IMR-90 (cell line): Measurements from ENCODE around the gene S100A5. TPM values are rescaled to one million over a fixed set of nuclear protein-coding genes. Genes with fewer than 3 reads are reported as not detected.

Experiments used
- ATAC-seq: fragments of 200-7000 bp; cut with Tn5 transposase; 2 replicates; pipeline ENCODE4 v1.9.1; 2020; ENCODE audit warnings: low read depth, mild to moderate bottlenecking, moderate library complexity
- BruUV-seq: library from RNA; stranded (reverse); fragments of 400-500 nt; replicated peaks from 2 replicates; lab custom pipeline; 2021; lab: Mats Ljungman, UMichigan
- CTCF ChIA-PET: fragments of 300-600 bp; formaldehyde crosslinking; extraction: SDS; loops from one replicate; lab custom pipeline; 2021; ENCODE audit warnings: antibody characterized with exemption; lab: Yijun Ruan, JAX
- POLR2A ChIA-PET: fragments of 300-600 bp; sonication (Branson Sonifier 250); formaldehyde crosslinking; loops from one replicate; lab custom pipeline; 2022; ENCODE audit warnings: antibody characterized with exemption; ENCODE audit not compliant: unreplicated experiment; lab: Charles Lee
- DNase-seq: peaks from one replicate; pipeline ENCODE4 v3.0.0; 2013
- H2AFZ ChIP-seq: replicated peaks from 2 replicates; pipeline ENCODE3; 2013; ENCODE audit warnings: low read length, mild to moderate bottlenecking; ENCODE audit not compliant: poor library complexity
- H2AK5ac ChIP-seq: 2 replicates; pipeline ENCODE4 v1.6.1; 2013; ENCODE audit warnings: low read depth, low read length, inconsistent platforms
- H2AK9ac ChIP-seq: replicated peaks from 2 replicates; pipeline ENCODE3; 2013; ENCODE audit warnings: mild to moderate bottlenecking, low read depth, low read length, moderate library complexity; ENCODE audit not compliant: poor library complexity
- H2BK120ac ChIP-seq: 2 replicates; pipeline ENCODE4 v1.6.1; 2013; ENCODE audit warnings: low read depth, low read length, inconsistent platforms
- H2BK15ac ChIP-seq: 3 replicates; pipeline ENCODE4 v1.6.1; 2013; ENCODE audit warnings: low read depth, low read length, inconsistent platforms
- H2BK20ac ChIP-seq: 2 replicates; pipeline ENCODE4 v1.6.1; 2013; ENCODE audit warnings: low read depth, mild to moderate bottlenecking, inconsistent platforms, low read length, moderate library complexity
- H2BK5ac ChIP-seq: 2 replicates; pipeline ENCODE4 v1.6.1; 2013; ENCODE audit warnings: mild to moderate bottlenecking, low read depth, low read length, inconsistent platforms; ENCODE audit not compliant: poor library complexity, severe bottlenecking
- H3K14ac ChIP-seq: replicated peaks from 2 replicates; pipeline ENCODE4 v1.6.1; 2013; ENCODE audit warnings: low read depth, low read length, inconsistent platforms
- H3K18ac ChIP-seq: 2 replicates; pipeline ENCODE4 v1.6.1; 2013; ENCODE audit warnings: low read depth, low read length, control low read depth
- H3K23ac ChIP-seq: 2 replicates; pipeline ENCODE4 v1.6.1; 2013; ENCODE audit warnings: low read depth, low read length, inconsistent platforms
- H3K27ac ChIP-seq: 2 replicates; pipeline ENCODE4 v1.5.1; 2013; ENCODE audit warnings: mild to moderate bottlenecking, control low read depth, low read length; ENCODE audit not compliant: insufficient read depth
- H3K27me3 ChIP-seq: 2 replicates; pipeline ENCODE4 v1.6.1; 2013; ENCODE audit warnings: low read length; ENCODE audit not compliant: control insufficient read depth, insufficient read depth
- H3K36me3 ChIP-seq: 2 replicates; pipeline ENCODE4 v1.6.1; 2013; ENCODE audit warnings: low read length, mixed read lengths; ENCODE audit not compliant: control insufficient read depth, insufficient read depth
- H3K4ac ChIP-seq: 2 replicates; pipeline ENCODE4 v1.6.1; 2013; ENCODE audit warnings: low read depth, low read length, inconsistent platforms
- H3K4me1 ChIP-seq: 2 replicates; pipeline ENCODE4 v1.6.1; 2013; ENCODE audit warnings: low read length, mixed read lengths; ENCODE audit not compliant: control insufficient read depth, insufficient read depth
- H3K4me2 ChIP-seq: 2 replicates; pipeline ENCODE4 v1.6.1; 2013; ENCODE audit warnings: low read depth, mild to moderate bottlenecking, control low read depth, low read length, moderate library complexity
- H3K4me3 ChIP-seq: 2 replicates; pipeline ENCODE4 v1.5.1; 2013; ENCODE audit warnings: low read depth, mild to moderate bottlenecking, control low read depth, low read length, moderate library complexity; ENCODE audit not compliant: insufficient read depth
- H3K56ac ChIP-seq: 2 replicates; pipeline ENCODE4 v1.6.1; 2013; ENCODE audit warnings: low read length, inconsistent platforms; ENCODE audit not compliant: insufficient read depth; ENCODE audit errors: extremely low read depth
- H3K79me1 ChIP-seq, 2 experiments: 2 replicates each; pipeline ENCODE4 v1.6.1; 2013; ENCODE audit warnings: low read length in 2 of 2, inconsistent platforms in 1 of 2, low read depth in 1 of 2
- H3K9ac ChIP-seq: 2 replicates; pipeline ENCODE4 v1.6.1; 2013; ENCODE audit warnings: low read depth, low read length, control low read depth
- H3K9me1 ChIP-seq: 2 replicates; pipeline ENCODE4 v1.6.1; 2013; ENCODE audit warnings: low read length, inconsistent platforms; ENCODE audit not compliant: insufficient read depth
- H3K9me3 ChIP-seq: 2 replicates; pipeline ENCODE4 v1.6.1; 2013; ENCODE audit warnings: low read length; ENCODE audit not compliant: control insufficient read depth, insufficient read depth
- H4K20me1 ChIP-seq: 2 replicates; pipeline ENCODE4 v1.6.1; 2013; ENCODE audit warnings: low read length, inconsistent platforms; ENCODE audit not compliant: insufficient read depth
- H4K5ac ChIP-seq: 2 replicates; pipeline ENCODE4 v1.6.1; 2013; ENCODE audit warnings: mild to moderate bottlenecking, low read depth, low read length, control low read depth
- H4K8ac ChIP-seq, 2 experiments: 2 replicates each; pipeline ENCODE4 v1.6.1; 2013; ENCODE audit warnings: low read depth in 2 of 2, low read length in 2 of 2, control low read depth in 1 of 2, inconsistent platforms in 1 of 2
- H4K91ac ChIP-seq: 2 replicates; pipeline ENCODE4 v1.6.1; 2013; ENCODE audit warnings: low read depth, low read length, inconsistent platforms; ENCODE audit not compliant: insufficient read depth
- FOS ChIP-seq: fragments of 150-350 bp; IDR thresholded peaks from 2 replicates; pipeline ENCODE4 v1.6.1; 2016; ENCODE audit warnings: low read depth, low read length
- NFE2L2 ChIP-seq: fragments of 150-350 bp; IDR thresholded peaks from 2 replicates; pipeline ENCODE4 v1.6.1; 2016; ENCODE audit warnings: low read depth, mild to moderate bottlenecking, low read length
- POLR2A ChIP-seq: IDR thresholded peaks from 2 replicates; pipeline ENCODE4 v1.6.1; 2012; ENCODE audit warnings: mild to moderate bottlenecking, low read depth, low read length
- RAD21 ChIP-seq: IDR thresholded peaks from 2 replicates; pipeline ENCODE4 v1.6.1; 2012; ENCODE audit warnings: low read length, improper control_type of control experiment
- RCOR1 ChIP-seq: IDR thresholded peaks from 2 replicates; pipeline ENCODE4 v1.6.1; 2012; ENCODE audit warnings: mild to moderate bottlenecking, low read length, improper control_type of control experiment; ENCODE audit not compliant: insufficient replicate concordance
- RFX5 ChIP-seq: IDR thresholded peaks from 2 replicates; pipeline ENCODE4 v1.8.0; 2012; ENCODE audit warnings: low read depth, mild to moderate bottlenecking, low read length, moderate library complexity
- SMC3 ChIP-seq: fragments of 150-350 bp; IDR thresholded peaks from 2 replicates; pipeline ENCODE4 v1.6.1; 2016; ENCODE audit warnings: low read depth, mild to moderate bottlenecking, antibody characterized with exemption, low read length, moderate library complexity
- WGBS, 2 experiments: methylation state at CpG; one replicate each; pipeline versions ENCODE4 v1.1.5 to v1.1.7; 2013; ENCODE audit warnings: missing lambda C conversion rate in 2 of 2; ENCODE audit not compliant: insufficient read length in 1 of 2; ENCODE audit errors: extremely low coverage in 2 of 2; 5-methylcytosine and 5-hydroxymethylcytosine counted together
- dilution Hi-C: fragments of 300-500 bp; cut with HindIII; formaldehyde crosslinking; loops from one replicate; pipeline ENCODE4 v1.14.3; 2018; ENCODE audit warnings: low sequenced_read_pairs; ENCODE audit not compliant: unreplicated experiment
- in situ Hi-C: fragments of 300-500 bp; cut with MboI; formaldehyde crosslinking; loops from 3 replicates; pipeline ENCODE4 v1.14.3; 2019; ENCODE audit warnings: low sequenced_read_pairs, inconsistent platforms, mixed read lengths
- intact Hi-C: fragments of 100-400 bp; cut with micrococcal nuclease; formaldehyde crosslinking; loops from 2 replicates; pipeline ENCODE4 v1.10.0; 2022
- polyA plus RNA-seq, 3 experiments: library from polyadenylated mRNA; depleted of rRNA; stranded (reverse); fragments of >200 nt; gene quantifications; 2 replicates each; pipeline ENCODE4 v1.2.3, GENCODE V29; 2012; ENCODE audit warnings: low replicate concordance in 1 of 3
- total RNA-seq: library from RNA; depleted of rRNA; stranded (reverse); fragments of >200 nt; gene quantifications from 2 replicates; pipeline ENCODE4 v1.2.3, GENCODE V29; 2012
- TF ChIP-seq, protein P1 (sequence below): conservative IDR thresholded peaks from 2 replicates; pipeline ENCODE4 v1.5.1; 2012; ENCODE audit warnings: mild to moderate bottlenecking, low read depth, low read length, improper control_type of control experiment
- TF ChIP-seq, protein P2 (sequence below): fragments of 150-350 bp; IDR thresholded peaks from 2 replicates; pipeline ENCODE4 v1.6.1; 2017; ENCODE audit warnings: mild to moderate bottlenecking, antibody characterized with exemption, low read length, low read depth

S100A5 gene
- total and polyA plus RNA-seq, 2 of the 4 experiments (the other 2 are of a cell fraction), result 0.27 TPM; not detected in 1

GRCh38 chr1:153513666-153514065, 27.1 kb downstream of the S100A5 start (continued):
- TF ChIP-seq, protein P1, sequence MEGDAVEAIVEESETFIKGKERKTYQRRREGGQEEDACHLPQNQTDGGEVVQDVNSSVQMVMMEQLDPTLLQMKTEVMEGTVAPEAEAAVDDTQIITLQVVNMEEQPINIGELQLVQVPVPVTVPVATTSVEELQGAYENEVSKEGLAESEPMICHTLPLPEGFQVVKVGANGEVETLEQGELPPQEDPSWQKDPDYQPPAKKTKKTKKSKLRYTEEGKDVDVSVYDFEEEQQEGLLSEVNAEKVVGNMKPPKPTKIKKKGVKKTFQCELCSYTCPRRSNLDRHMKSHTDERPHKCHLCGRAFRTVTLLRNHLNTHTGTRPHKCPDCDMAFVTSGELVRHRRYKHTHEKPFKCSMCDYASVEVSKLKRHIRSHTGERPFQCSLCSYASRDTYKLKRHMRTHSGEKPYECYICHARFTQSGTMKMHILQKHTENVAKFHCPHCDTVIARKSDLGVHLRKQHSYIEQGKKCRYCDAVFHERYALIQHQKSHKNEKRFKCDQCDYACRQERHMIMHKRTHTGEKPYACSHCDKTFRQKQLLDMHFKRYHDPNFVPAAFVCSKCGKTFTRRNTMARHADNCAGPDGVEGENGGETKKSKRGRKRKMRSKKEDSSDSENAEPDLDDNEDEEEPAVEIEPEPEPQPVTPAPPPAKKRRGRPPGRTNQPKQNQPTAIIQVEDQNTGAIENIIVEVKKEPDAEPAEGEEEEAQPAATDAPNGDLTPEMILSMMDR, result no peak

DNA sequence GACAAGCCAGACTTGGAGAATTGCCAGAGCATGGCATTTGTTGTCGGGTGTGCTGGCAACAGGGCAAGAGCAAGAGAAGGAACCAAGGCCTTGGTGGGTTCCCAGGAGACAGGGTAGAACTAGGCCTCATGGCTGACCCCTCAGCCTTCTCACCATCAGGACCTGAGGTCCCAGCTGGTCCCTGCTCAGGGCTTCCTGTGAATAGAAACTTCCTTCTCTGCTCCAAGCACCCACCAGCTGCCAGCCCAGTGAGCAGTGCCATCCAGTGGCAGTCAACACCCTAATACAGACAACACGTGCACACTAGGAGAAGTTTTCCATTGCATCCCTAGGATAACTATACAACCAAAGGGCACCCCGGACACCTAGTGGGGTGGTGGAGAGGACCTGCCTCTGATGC, 27.7 kb downstream of the S100A5 start:
- BruUV-seq, result no TSS peak
- Histone ChIP-seq H3K23ac (no peak overlapping the region), H3K4me3 (no peak overlapping the region), H3K4ac (no peak overlapping the region), H3K56ac (no peak overlapping the region), H4K8ac (no peak overlapping the region), H3K36me3 (no peaks in the 10 kb centered on the region), H3K27me3 (no peaks in the 10 kb centered on the region), H3K9me3 (no peaks in the 10 kb centered on the region), H3K27ac (no peak overlapping the region), H2AK9ac (no peak overlapping the region), H3K4me2 (no peak overlapping the region), H2BK120ac (no peak overlapping the region), H2BK5ac (no peak overlapping the region), H2BK20ac (no peak overlapping the region), H4K91ac (no peak overlapping the region), H4K20me1 (no peaks in the 10 kb centered on the region), H3K9me1 (0 out of 2 replicates have a peak, but pooled peaks cover 2% of the 10 kb centered on the region), H3K4me1 (peaks cover 4% of the 10 kb centered on the region), H4K5ac (no peak overlapping the region), H2AK5ac (peak overlapping the region; percentile 15; the same call in 1 of the 2 replicates), H3K79me1 (no peaks in the 10 kb centered on the region), H3K14ac (no peak overlapping the region), H3K18ac (no peak overlapping the region), H3K9ac (no peak overlapping the region), H2AFZ (no peak overlapping the region), H2BK15ac (no peak overlapping the region)
- CTCF ChIA-PET, result interaction anchor here (0.6 kb wide), 1 partner anchor 148 kb away, joined by 3 read pairs; no protein-coding TSS in a partner anchor
- no peak for DNase-seq
- POLR2A ChIA-PET, result no interaction called here
- in situ Hi-C loops (loop anchor here (10.0 kb wide), 2 partner anchors 52 to 132 kb away; partner anchors contain the start of gene S100A2), dilution Hi-C loops (no loop called here), intact Hi-C loops (no loop called here)
- 80% methylated on average over 1 of the region's 3 CpGs; no CpG with 5 or more reads in 1 of the 2 experiments for WGBS, 2 experiments
- TF ChIP-seq RFX5 (no peak), SMC3 (no peak), RAD21 (no peak), NFE2L2 (no peak), POLR2A (no peak), FOS (no peak), RCOR1 (no peak)
- TF ChIP-seq, protein P2, sequence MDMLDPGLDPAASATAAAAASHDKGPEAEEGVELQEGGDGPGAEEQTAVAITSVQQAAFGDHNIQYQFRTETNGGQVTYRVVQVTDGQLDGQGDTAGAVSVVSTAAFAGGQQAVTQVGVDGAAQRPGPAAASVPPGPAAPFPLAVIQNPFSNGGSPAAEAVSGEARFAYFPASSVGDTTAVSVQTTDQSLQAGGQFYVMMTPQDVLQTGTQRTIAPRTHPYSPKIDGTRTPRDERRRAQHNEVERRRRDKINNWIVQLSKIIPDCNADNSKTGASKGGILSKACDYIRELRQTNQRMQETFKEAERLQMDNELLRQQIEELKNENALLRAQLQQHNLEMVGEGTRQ, result no peak
- no peak for ATAC-seq
